ENCODE data around the gene SH3RF1.

SH3RF1 gene

DNA sequence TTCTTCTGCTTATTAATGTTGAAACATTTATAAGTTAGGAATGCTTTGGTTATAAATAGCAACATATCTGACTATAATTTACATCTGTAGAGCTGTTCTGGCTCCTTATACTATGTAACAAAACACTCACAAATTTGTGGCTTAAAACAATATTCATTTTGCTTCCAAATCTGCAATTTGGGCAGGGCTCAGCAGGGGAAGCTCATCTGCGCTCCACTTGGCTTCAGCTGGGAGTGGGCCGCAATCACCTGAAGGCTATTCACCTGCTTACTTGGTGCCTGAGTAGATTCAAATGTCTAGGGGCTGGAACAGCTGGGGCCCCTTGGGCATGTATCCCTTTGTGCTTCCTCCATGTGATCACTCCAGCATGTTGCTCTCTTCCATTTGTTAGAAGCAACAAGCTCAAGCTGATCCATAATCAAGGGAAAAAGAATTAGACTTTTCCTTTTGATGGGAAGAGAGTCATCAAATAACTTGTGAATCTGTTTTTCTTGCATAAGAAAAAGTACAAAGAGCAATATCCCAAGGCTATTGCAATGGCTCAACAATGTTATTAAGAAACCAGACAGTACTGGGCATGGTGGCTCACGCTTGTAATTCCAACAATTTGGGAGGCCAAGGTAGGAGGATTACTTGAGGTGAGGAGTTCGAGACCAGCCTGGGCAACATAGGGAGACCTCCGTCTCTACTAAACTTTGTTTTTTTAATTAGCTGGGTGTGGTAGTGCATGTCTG lies 225.9 kb downstream of the SH3RF1 start:
- TF ChIP-seq, protein P1, sequence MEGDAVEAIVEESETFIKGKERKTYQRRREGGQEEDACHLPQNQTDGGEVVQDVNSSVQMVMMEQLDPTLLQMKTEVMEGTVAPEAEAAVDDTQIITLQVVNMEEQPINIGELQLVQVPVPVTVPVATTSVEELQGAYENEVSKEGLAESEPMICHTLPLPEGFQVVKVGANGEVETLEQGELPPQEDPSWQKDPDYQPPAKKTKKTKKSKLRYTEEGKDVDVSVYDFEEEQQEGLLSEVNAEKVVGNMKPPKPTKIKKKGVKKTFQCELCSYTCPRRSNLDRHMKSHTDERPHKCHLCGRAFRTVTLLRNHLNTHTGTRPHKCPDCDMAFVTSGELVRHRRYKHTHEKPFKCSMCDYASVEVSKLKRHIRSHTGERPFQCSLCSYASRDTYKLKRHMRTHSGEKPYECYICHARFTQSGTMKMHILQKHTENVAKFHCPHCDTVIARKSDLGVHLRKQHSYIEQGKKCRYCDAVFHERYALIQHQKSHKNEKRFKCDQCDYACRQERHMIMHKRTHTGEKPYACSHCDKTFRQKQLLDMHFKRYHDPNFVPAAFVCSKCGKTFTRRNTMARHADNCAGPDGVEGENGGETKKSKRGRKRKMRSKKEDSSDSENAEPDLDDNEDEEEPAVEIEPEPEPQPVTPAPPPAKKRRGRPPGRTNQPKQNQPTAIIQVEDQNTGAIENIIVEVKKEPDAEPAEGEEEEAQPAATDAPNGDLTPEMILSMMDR (IDR thresholded peaks at IDR 0.05; ENCODE audit: extremely low read depth, missing control alignments) = no peak

More for the DNA sequence above, 225.9 kb downstream of the SH3RF1 start:
- DNase-seq (ENCODE audit: low spot score) = no peak

Measured in GM20000 (cell line).